ENCODE results near the gene ACTG1. TPM values are rescaled to one million over a fixed set of nuclear protein-coding genes. Genes with fewer than 3 reads are reported as not detected.

The ACTG1 gene
- total and polyA plus RNA-seq, 2 of the 4 experiments (the other 2 are of a cell fraction): 10,907 to 15,732 TPM

DNA sequence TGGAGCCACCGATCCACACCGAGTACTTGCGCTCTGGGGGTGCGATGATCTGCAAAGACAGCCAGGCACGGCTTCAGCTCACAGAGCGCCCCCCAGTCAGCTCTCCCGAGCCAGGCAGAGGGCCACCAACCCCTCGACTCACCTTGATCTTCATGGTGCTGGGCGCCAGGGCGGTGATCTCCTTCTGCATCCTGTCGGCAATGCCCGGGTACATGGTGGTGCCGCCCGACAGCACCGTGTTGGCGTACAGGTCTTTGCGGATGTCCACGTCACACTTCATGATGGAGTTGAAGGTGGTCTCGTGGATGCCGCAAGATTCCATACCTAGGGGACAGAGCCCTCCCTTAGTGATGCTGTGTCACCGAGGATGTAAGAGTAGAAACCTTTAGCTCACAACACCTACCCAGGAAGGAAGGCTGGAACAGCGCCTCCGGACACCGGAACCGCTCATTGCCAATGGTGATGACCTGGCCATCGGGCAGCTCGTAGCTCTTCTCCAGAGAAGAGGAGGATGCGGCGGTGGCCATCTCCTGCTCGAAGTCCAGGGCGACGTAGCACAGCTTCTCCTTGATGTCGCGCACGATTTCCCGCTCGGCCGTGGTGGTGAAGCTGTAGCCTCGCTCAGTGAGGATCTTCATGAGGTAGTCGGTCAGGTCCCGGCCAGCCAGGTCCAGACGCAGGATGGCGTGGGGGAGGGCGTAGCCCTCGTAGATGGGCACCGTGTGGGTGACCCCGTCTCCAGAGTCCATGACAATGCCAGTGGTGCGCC lies 1.6 kb downstream of the ACTG1 start:
- ATAC-seq (ENCODE audit: low read depth) (no peak), DNase-seq (no peak)
- H3K18ac ChIP-seq (ENCODE audit: low read depth, low read length): no peak overlapping the region; the same call in 1 of the 2 replicates
- peak overlapping the region; percentile 70 for H3K4me2 ChIP-seq (ENCODE audit: low read depth, low read length)
- no peak overlapping the region for H2AK5ac ChIP-seq (ENCODE audit: low read depth, low read length)
- H2BK15ac ChIP-seq (ENCODE audit: low read depth, low read length): no peak overlapping the region
- peak overlapping the region; percentile 85 for H2AK9ac ChIP-seq (replicated peaks; ENCODE audit: low read depth, low read length, poor library complexity)
- no peak overlapping the region for H4K5ac ChIP-seq (ENCODE audit: low read depth, low read length)
- TF ChIP-seq CEBPB (IDR thresholded peaks at IDR 0.05; ENCODE audit: low read depth, low read length) (no peak), RAD21 (IDR thresholded peaks at IDR 0.05; ENCODE audit: low read length) (no peak), RCOR1 (IDR thresholded peaks at IDR 0.05; ENCODE audit: insufficient replicate concordance, low read length) (no peak), FOS (IDR thresholded peaks at IDR 0.05; ENCODE audit: low read depth, low read length) (no peak), SMC3 (IDR thresholded peaks at IDR 0.05; ENCODE audit: low read depth, low read length) (no peak), MAFK (IDR thresholded peaks at IDR 0.05; ENCODE audit: low read depth, low read length) (no peak), NFE2L2 (IDR thresholded peaks at IDR 0.05; ENCODE audit: low read depth, low read length) (no peak)
- TF ChIP-seq, protein P1, sequence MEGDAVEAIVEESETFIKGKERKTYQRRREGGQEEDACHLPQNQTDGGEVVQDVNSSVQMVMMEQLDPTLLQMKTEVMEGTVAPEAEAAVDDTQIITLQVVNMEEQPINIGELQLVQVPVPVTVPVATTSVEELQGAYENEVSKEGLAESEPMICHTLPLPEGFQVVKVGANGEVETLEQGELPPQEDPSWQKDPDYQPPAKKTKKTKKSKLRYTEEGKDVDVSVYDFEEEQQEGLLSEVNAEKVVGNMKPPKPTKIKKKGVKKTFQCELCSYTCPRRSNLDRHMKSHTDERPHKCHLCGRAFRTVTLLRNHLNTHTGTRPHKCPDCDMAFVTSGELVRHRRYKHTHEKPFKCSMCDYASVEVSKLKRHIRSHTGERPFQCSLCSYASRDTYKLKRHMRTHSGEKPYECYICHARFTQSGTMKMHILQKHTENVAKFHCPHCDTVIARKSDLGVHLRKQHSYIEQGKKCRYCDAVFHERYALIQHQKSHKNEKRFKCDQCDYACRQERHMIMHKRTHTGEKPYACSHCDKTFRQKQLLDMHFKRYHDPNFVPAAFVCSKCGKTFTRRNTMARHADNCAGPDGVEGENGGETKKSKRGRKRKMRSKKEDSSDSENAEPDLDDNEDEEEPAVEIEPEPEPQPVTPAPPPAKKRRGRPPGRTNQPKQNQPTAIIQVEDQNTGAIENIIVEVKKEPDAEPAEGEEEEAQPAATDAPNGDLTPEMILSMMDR (conservative IDR thresholded peaks at IDR 0.05; ENCODE audit: low read depth, low read length): no peak
- TF ChIP-seq, protein P2, sequence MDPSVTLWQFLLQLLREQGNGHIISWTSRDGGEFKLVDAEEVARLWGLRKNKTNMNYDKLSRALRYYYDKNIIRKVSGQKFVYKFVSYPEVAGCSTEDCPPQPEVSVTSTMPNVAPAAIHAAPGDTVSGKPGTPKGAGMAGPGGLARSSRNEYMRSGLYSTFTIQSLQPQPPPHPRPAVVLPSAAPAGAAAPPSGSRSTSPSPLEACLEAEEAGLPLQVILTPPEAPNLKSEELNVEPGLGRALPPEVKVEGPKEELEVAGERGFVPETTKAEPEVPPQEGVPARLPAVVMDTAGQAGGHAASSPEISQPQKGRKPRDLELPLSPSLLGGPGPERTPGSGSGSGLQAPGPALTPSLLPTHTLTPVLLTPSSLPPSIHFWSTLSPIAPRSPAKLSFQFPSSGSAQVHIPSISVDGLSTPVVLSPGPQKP (IDR thresholded peaks at IDR 0.05; ENCODE audit: borderline replicate concordance, low read depth, low read length): no peak
- no peak overlapping the region for H4K8ac ChIP-seq (ENCODE audit: low read depth in 2 of 2, low read length in 2 of 2)
- peak overlapping the region; percentile 75 for H2BK5ac ChIP-seq (ENCODE audit: low read depth, low read length, poor library complexity, severe bottlenecking)
- peak overlapping the region; percentile 89 for H3K27ac ChIP-seq (ENCODE audit: insufficient read depth, low read length)
- peaks cover 0 to 44% of the 10 kb centered on the region in 2 experiments; a peak in 2 of 4 replicates for H3K79me1 ChIP-seq (ENCODE audit: low read depth in 1 of 2, low read length in 2 of 2)
- no peaks in the 10 kb centered on the region for H3K27me3 ChIP-seq (ENCODE audit: control insufficient read depth, insufficient read depth, low read length)
- H3K4me3 ChIP-seq (ENCODE audit: insufficient read depth, low read depth, low read length): peak overlapping the region; percentile 79
- H3K9me3 ChIP-seq (ENCODE audit: control insufficient read depth, insufficient read depth, low read length): no peaks in the 10 kb centered on the region
- H3K9me1 ChIP-seq (ENCODE audit: insufficient read depth, low read length): no peaks in the 10 kb centered on the region
- intact Hi-C loops (cut with micrococcal nuclease): no loop called here
- no TSS peak for BruUV-seq (replicated peaks)
- H3K23ac ChIP-seq (ENCODE audit: low read depth, low read length): peak overlapping the region; percentile 86
- H4K91ac ChIP-seq (ENCODE audit: insufficient read depth, low read depth, low read length): no peak overlapping the region
- H3K4me1 ChIP-seq (ENCODE audit: control insufficient read depth, insufficient read depth, low read length): peaks cover 2% of the 10 kb centered on the region
- CTCF ChIA-PET: no interaction called here
- dilution Hi-C loops (cut with HindIII; ENCODE audit: low sequenced_read_pairs, unreplicated experiment): no loop called here
- in situ Hi-C loops (cut with MboI; ENCODE audit: low sequenced_read_pairs): no loop called here
- H3K36me3 ChIP-seq (ENCODE audit: control insufficient read depth, insufficient read depth, low read length): peaks cover 37% of the 10 kb centered on the region
- H3K56ac ChIP-seq (ENCODE audit: extremely low read depth, insufficient read depth, low read length): peak overlapping the region; percentile 88
- H2AFZ ChIP-seq (replicated peaks; ENCODE audit: low read length, poor library complexity): peak overlapping the region; percentile 75
- peaks cover 61% of the 10 kb centered on the region for H4K20me1 ChIP-seq (ENCODE audit: insufficient read depth, low read length)
- POLR2A ChIA-PET (ENCODE audit: unreplicated experiment): interaction anchor here (0.6 to 1.1 kb wide), 4 partner anchors 11 to 38 kb away, joined by 3 to 4 read pairs (median 3); no protein-coding TSS in a partner anchor
- H3K14ac ChIP-seq (replicated peaks; ENCODE audit: low read depth, low read length): peak overlapping the region; percentile 93
- H2BK120ac ChIP-seq (ENCODE audit: low read depth, low read length): no peak overlapping the region
- peak overlapping the region; percentile 98 for H3K9ac ChIP-seq (ENCODE audit: low read depth, low read length)
- WGBS, 2 experiments (ENCODE audit: extremely low coverage in 2 of 2, insufficient read length in 1 of 2): 0% methylated on average over 28 of the region's 48 CpGs; no CpG with 5 or more reads in 1 of the 2 experiments
- peak overlapping the region; percentile 69 for H3K4ac ChIP-seq (ENCODE audit: low read depth, low read length)
- no peak overlapping the region for H2BK20ac ChIP-seq (ENCODE audit: low read depth, low read length)
